Activated naive CD8-positive, alpha-beta T cell treated with anti-CD3 and anti-CD28 coated beads, Interleukin-2, amount 10 ng/mL, durations not matched to agents 7 days and 5 days (primary cell): ENCODE data around the gene DYNC1I1. TPM values are rescaled to one million over a fixed set of nuclear protein-coding genes. Genes with fewer than 3 reads are reported as not detected.

ENCODE experiments used
- ATAC-seq: fragments of 150-1000 bp; cut with Tn5 transposase; one replicate; pipeline ENCODE4 v1.10.0; 2021; ENCODE audit warnings: low read depth, moderate library complexity
- POLR2A ChIA-PET: fragments of 350-600 bp; sonication (Branson Sonifier 250); formaldehyde crosslinking; loops from one replicate; lab custom pipeline; 2021; ENCODE audit warnings: antibody characterized with exemption; lab: Charles Lee
- DNase-seq: peaks from one replicate; pipeline ENCODE4 v3.0.0; 2021
- H3K27ac Mint-ChIP-seq: one replicate; pipeline ENCODE4 v1.8.0; 2022; ENCODE audit warnings: mild to moderate bottlenecking, mixed read lengths
- H3K27me3 Mint-ChIP-seq: one replicate; pipeline ENCODE4 v1.8.0; 2022; ENCODE audit warnings: mild to moderate bottlenecking, moderate library complexity, mixed read lengths
- H3K36me3 Mint-ChIP-seq: one replicate; pipeline ENCODE4 v1.8.0; 2021; ENCODE audit warnings: mild to moderate bottlenecking, mixed read lengths
- H3K4me1 Mint-ChIP-seq: one replicate; pipeline ENCODE4 v1.8.0; 2021; ENCODE audit warnings: mixed read lengths
- H3K4me3 Mint-ChIP-seq: one replicate; pipeline ENCODE4 v1.8.0; 2022; ENCODE audit warnings: mild to moderate bottlenecking, moderate library complexity, mixed read lengths
- H3K9me3 Mint-ChIP-seq: one replicate; pipeline ENCODE4 v1.8.0; 2021; ENCODE audit warnings: mixed read lengths
- total RNA-seq, 2 experiments: library from RNA; stranded (reverse); gene quantifications; one replicate each; pipeline ENCODE4 v1.2.3, GENCODE V29; 2021

DYNC1I1 gene
- total RNA-seq, 2 experiments from 2014 or later, result not detected

GRCh38 chr7:95802270-95802669, 29.9 kb downstream of the DYNC1I1 start:
- DNase-seq (no peak), ATAC-seq (no peak)
- no peaks in the 10 kb centered on the region for H3K9me3 Mint-ChIP-seq
- no peak overlapping the region for H3K4me3 Mint-ChIP-seq
- no peaks in the 10 kb centered on the region for H3K4me1 Mint-ChIP-seq
- H3K27me3 Mint-ChIP-seq, result no peaks in the 10 kb centered on the region
- H3K36me3 Mint-ChIP-seq, result no peaks in the 10 kb centered on the region
- POLR2A ChIA-PET, result no interaction called here
- no peak overlapping the region for H3K27ac Mint-ChIP-seq

- Mint-ChIP-seq H3K4me1 (no peaks in the 10 kb centered on the region), H3K27me3 (no peaks in the 10 kb centered on the region), H3K9me3 (no peaks in the 10 kb centered on the region), H3K4me3 (no peak overlapping the region), H3K27ac (no peak overlapping the region), H3K36me3 (no peaks in the 10 kb centered on the region)
- POLR2A ChIA-PET, result no interaction called here
- DNase-seq, result no peak
- ATAC-seq, result no peak
Measured at GRCh38 chr7:95804052-95804451, 31.7 kb downstream of the DYNC1I1 start.

GRCh38 chr7:95805909-95806308, 33.6 kb downstream of the DYNC1I1 start:
- H3K4me1 Mint-ChIP-seq, result no peaks in the 10 kb centered on the region
- no peak for ATAC-seq
- no peak overlapping the region for H3K4me3 Mint-ChIP-seq
- no peaks in the 10 kb centered on the region for H3K36me3 Mint-ChIP-seq
- no peaks in the 10 kb centered on the region for H3K27me3 Mint-ChIP-seq
- DNase-seq, result no peak
- POLR2A ChIA-PET, result no interaction called here
- no peak overlapping the region for H3K27ac Mint-ChIP-seq
- no peaks in the 10 kb centered on the region for H3K9me3 Mint-ChIP-seq

GRCh38 chr7:95808396-95808795, 36.0 kb downstream of the DYNC1I1 start:
- Mint-ChIP-seq H3K4me1 (no peaks in the 10 kb centered on the region), H3K27ac (no peak overlapping the region), H3K27me3 (no peaks in the 10 kb centered on the region), H3K4me3 (no peak overlapping the region), H3K9me3 (no peaks in the 10 kb centered on the region), H3K36me3 (no peaks in the 10 kb centered on the region)
- DNase-seq (no peak), ATAC-seq (no peak)
- POLR2A ChIA-PET, result no interaction called here

GRCh38 chr7:95811846-95812445, 39.6 kb downstream of the DYNC1I1 start:
- H3K4me3 Mint-ChIP-seq, result no peak overlapping the region
- H3K9me3 Mint-ChIP-seq, result no peaks in the 10 kb centered on the region
- H3K4me1 Mint-ChIP-seq, result no peaks in the 10 kb centered on the region
- no peaks in the 10 kb centered on the region for H3K36me3 Mint-ChIP-seq
- H3K27ac Mint-ChIP-seq, result no peak overlapping the region
- H3K27me3 Mint-ChIP-seq, result no peaks in the 10 kb centered on the region
- POLR2A ChIA-PET, result no interaction called here
- DNase-seq, result no peak
- ATAC-seq, result no peak

GRCh38 chr7:95814721-95815120, 42.4 kb downstream of the DYNC1I1 start:
- Mint-ChIP-seq H3K27me3 (no peaks in the 10 kb centered on the region), H3K9me3 (no peaks in the 10 kb centered on the region)
- no peak for ATAC-seq

GRCh38 chr7:95817866-95818640, 45.7 kb downstream of the DYNC1I1 start:
- no peak for DNase-seq
- Mint-ChIP-seq H3K4me3 (no peak overlapping the region), H3K9me3 (no peaks in the 10 kb centered on the region), H3K36me3 (no peaks in the 10 kb centered on the region), H3K27ac (no peak overlapping the region), H3K27me3 (no peaks in the 10 kb centered on the region), H3K4me1 (no peaks in the 10 kb centered on the region)
- ATAC-seq, result no peak
- POLR2A ChIA-PET, result no interaction called here

More at GRCh38 chr7:95814721-95815120, 42.4 kb downstream of the DYNC1I1 start:
- no peak overlapping the region for H3K27ac Mint-ChIP-seq
- H3K36me3 Mint-ChIP-seq, result no peaks in the 10 kb centered on the region
- DNase-seq, result no peak
- POLR2A ChIA-PET, result no interaction called here
- no peaks in the 10 kb centered on the region for H3K4me1 Mint-ChIP-seq
- no peak overlapping the region for H3K4me3 Mint-ChIP-seq

GRCh38 chr7:95820778-95821177, 48.4 kb downstream of the DYNC1I1 start:
- DNase-seq, result no peak
- no peak for ATAC-seq
- Mint-ChIP-seq H3K9me3 (no peaks in the 10 kb centered on the region), H3K4me3 (no peak overlapping the region), H3K27ac (no peak overlapping the region), H3K4me1 (no peaks in the 10 kb centered on the region), H3K36me3 (no peaks in the 10 kb centered on the region), H3K27me3 (no peaks in the 10 kb centered on the region)
- POLR2A ChIA-PET, result no interaction called here

GRCh38 chr7:95822717-95823116, 50.4 kb downstream of the DYNC1I1 start:
- Mint-ChIP-seq H3K4me1 (no peaks in the 10 kb centered on the region), H3K4me3 (no peak overlapping the region), H3K9me3 (no peaks in the 10 kb centered on the region), H3K27ac (no peak overlapping the region), H3K27me3 (no peaks in the 10 kb centered on the region), H3K36me3 (no peaks in the 10 kb centered on the region)
- POLR2A ChIA-PET, result no interaction called here
- ATAC-seq (no peak), DNase-seq (no peak)

- Mint-ChIP-seq H3K27me3 (no peaks in the 10 kb centered on the region), H3K36me3 (no peaks in the 10 kb centered on the region), H3K9me3 (no peaks in the 10 kb centered on the region), H3K4me1 (no peaks in the 10 kb centered on the region), H3K4me3 (no peak overlapping the region), H3K27ac (no peak overlapping the region)
- ATAC-seq, result no peak
- no peak for DNase-seq
- POLR2A ChIA-PET, result no interaction called here
Measured at GRCh38 chr7:95824616-95825015, 52.3 kb downstream of the DYNC1I1 start.

GRCh38 chr7:95828824-95829790, 56.8 kb downstream of the DYNC1I1 start:
- no peak overlapping the region for H3K27ac Mint-ChIP-seq
- H3K4me1 Mint-ChIP-seq, result no peaks in the 10 kb centered on the region
- POLR2A ChIA-PET, result no interaction called here

GRCh38 chr7:95840953-95841950, 68.9 kb downstream of the DYNC1I1 start:
- DNase-seq, result no peak
- H3K9me3 Mint-ChIP-seq, result no peaks in the 10 kb centered on the region
- H3K36me3 Mint-ChIP-seq, result no peaks in the 10 kb centered on the region
- no peak overlapping the region for H3K4me3 Mint-ChIP-seq
- no peak for ATAC-seq
- H3K27ac Mint-ChIP-seq, result no peak overlapping the region
- H3K27me3 Mint-ChIP-seq, result no peaks in the 10 kb centered on the region
- POLR2A ChIA-PET, result no interaction called here
- no peaks in the 10 kb centered on the region for H3K4me1 Mint-ChIP-seq

More at GRCh38 chr7:95828824-95829790, 56.8 kb downstream of the DYNC1I1 start:
- peaks cover 3% of the 10 kb centered on the region for H3K27me3 Mint-ChIP-seq
- ATAC-seq (no peak), DNase-seq (no peak)
- H3K4me3 Mint-ChIP-seq, result no peak overlapping the region
- no peaks in the 10 kb centered on the region for H3K36me3 Mint-ChIP-seq
- no peaks in the 10 kb centered on the region for H3K9me3 Mint-ChIP-seq
